Ishikawa (cell line): Measurements from ENCODE around the gene CCL18.
"Not testable (repeated sequence)": the region's sequence is repeated elsewhere in the genome, so short reads cannot be mapped to it uniquely, and the experiment has no call there.

Experiments
- CEBPB ChIP-seq: IDR thresholded peaks from 2 replicates; pipeline ENCODE4 v1.6.1; 2012
- CREB1 ChIP-seq: IDR thresholded peaks from 2 replicates; pipeline ENCODE4 v1.6.1; 2012; ENCODE audit warnings: low read depth
- EGR1 ChIP-seq: IDR thresholded peaks from 2 replicates; pipeline ENCODE4 v1.6.1; 2012
- EP300 ChIP-seq: IDR thresholded peaks from 2 replicates; pipeline ENCODE4 v1.6.1; 2012; ENCODE audit warnings: borderline replicate concordance
- FOXM1 ChIP-seq: IDR thresholded peaks from 2 replicates; pipeline ENCODE4 v1.6.1; 2012; ENCODE audit warnings: low read depth, borderline replicate concordance
- MAX ChIP-seq: IDR thresholded peaks from 2 replicates; pipeline ENCODE4 v1.6.1; 2012
- NFIC ChIP-seq: IDR thresholded peaks from 2 replicates; pipeline ENCODE4 v1.6.1; 2012
- RAD21 ChIP-seq: IDR thresholded peaks from 2 replicates; pipeline ENCODE4 v1.6.1; 2012; ENCODE audit warnings: low read depth
- TAF1 ChIP-seq: IDR thresholded peaks from 2 replicates; pipeline ENCODE4 v1.6.1; 2012; ENCODE audit warnings: low read depth, mild to moderate bottlenecking
- TCF12 ChIP-seq: IDR thresholded peaks from 2 replicates; pipeline ENCODE4 v1.6.1; 2012; ENCODE audit warnings: low read depth
- TEAD4 ChIP-seq: IDR thresholded peaks from 2 replicates; pipeline ENCODE4 v1.6.1; 2012
- USF1 ChIP-seq: IDR thresholded peaks from 2 replicates; pipeline ENCODE4 v1.6.1; 2012
- YY1 ChIP-seq: IDR thresholded peaks from 2 replicates; pipeline ENCODE4 v1.6.1; 2012; ENCODE audit warnings: low read depth
- ZBTB7A ChIP-seq: IDR thresholded peaks from 2 replicates; pipeline ENCODE4 v1.6.1; 2012; ENCODE audit warnings: low read depth
- TF ChIP-seq, protein P1 (sequence below): IDR thresholded peaks from 2 replicates; pipeline ENCODE4 v1.6.1; 2012; ENCODE audit warnings: low read depth, mild to moderate bottlenecking

CCL18 gene

DNA sequence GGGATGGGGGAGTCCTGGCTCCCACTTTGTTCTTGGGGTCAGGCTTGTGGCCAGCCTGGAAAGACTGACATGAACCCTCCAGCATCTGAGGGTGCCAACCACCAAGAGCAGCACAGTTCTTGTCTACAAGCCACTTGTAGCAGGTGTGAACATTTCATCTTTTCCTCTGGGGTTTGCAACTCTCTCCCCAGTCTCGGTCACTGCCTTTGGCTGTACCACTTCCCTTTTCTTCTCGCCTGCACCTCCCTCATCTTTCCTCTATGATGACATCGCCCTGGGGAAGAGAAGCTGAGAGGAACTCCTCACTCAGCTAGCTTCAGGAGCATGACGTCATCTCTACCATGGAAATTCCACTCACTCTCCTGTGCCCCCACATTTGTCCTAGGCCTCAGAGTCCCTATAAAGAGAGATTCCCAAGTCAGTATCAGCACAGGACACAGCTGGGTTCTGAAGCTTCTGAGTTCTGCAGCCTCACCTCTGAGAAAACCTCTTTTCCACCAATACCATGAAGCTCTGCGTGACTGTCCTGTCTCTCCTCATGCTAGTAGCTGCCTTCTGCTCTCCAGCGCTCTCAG, 39.4 kb downstream of the CCL18 start, which contains the start of gene CCL4:
Gene CCL4, plus strand, starts transcription at position 427 of the 575 bp plus-strand sequence. Its CDS starts 79 bp downstream, at position 506.
- TF ChIP-seq MAX, ZBTB7A, CEBPB: not testable (repeated sequence)

- TF ChIP-seq TCF12 (no peak), CREB1 (no peak), USF1 (no peak), CEBPB (no peak), YY1 (no peak), ZBTB7A (no peak), EGR1 (no peak), MAX (no peak), NFIC (no peak), FOXM1 (no peak)
- TF ChIP-seq, protein P1, sequence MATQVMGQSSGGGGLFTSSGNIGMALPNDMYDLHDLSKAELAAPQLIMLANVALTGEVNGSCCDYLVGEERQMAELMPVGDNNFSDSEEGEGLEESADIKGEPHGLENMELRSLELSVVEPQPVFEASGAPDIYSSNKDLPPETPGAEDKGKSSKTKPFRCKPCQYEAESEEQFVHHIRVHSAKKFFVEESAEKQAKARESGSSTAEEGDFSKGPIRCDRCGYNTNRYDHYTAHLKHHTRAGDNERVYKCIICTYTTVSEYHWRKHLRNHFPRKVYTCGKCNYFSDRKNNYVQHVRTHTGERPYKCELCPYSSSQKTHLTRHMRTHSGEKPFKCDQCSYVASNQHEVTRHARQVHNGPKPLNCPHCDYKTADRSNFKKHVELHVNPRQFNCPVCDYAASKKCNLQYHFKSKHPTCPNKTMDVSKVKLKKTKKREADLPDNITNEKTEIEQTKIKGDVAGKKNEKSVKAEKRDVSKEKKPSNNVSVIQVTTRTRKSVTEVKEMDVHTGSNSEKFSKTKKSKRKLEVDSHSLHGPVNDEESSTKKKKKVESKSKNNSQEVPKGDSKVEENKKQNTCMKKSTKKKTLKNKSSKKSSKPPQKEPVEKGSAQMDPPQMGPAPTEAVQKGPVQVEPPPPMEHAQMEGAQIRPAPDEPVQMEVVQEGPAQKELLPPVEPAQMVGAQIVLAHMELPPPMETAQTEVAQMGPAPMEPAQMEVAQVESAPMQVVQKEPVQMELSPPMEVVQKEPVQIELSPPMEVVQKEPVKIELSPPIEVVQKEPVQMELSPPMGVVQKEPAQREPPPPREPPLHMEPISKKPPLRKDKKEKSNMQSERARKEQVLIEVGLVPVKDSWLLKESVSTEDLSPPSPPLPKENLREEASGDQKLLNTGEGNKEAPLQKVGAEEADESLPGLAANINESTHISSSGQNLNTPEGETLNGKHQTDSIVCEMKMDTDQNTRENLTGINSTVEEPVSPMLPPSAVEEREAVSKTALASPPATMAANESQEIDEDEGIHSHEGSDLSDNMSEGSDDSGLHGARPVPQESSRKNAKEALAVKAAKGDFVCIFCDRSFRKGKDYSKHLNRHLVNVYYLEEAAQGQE = no peak
These were observed 40.7 kb downstream of the CCL18 start for GRCh38 chr17:36104701-36105181.

- TF ChIP-seq, protein P1 = no peak
- TF ChIP-seq NFIC (no peak), EGR1 (no peak), TEAD4 (no peak), CEBPB (no peak), EP300 (no peak), TAF1 (no peak), YY1 (no peak), RAD21 (no peak), ZBTB7A (no peak), USF1 (no peak), MAX (no peak), FOXM1 (no peak), TCF12 (no peak), CREB1 (no peak)
These were observed 41.9 kb downstream of the CCL18 start for GRCh38 chr17:36105781-36106492.

- TF ChIP-seq YY1 (no peak), TEAD4 (no peak), CREB1 (no peak), NFIC (no peak), TCF12 (no peak), USF1 (no peak)
These were observed 42.4 kb downstream of the CCL18 start for GRCh38 chr17:36106493-36106835.

DNA sequence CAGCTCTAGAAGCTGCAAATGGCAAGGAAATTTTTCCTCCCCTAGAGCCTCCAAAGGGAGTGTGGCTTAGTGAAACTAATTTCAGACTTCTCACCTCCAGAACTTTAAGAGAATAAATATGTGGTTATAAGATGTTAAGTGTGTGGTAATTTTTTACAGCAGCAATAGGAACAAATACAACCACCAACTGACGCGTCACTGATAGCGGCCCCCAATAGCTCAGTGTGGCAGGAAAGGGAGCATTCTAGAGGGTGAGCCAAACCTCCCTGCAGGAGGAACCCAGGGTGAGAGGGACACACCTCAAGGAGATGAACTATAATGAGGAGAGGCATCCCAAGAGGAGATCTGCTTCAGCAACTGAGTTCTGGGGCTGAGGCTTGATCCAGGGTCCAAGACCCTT, 43.6 kb downstream of the CCL18 start:
- TF ChIP-seq EP300 (no peak), YY1 (no peak), FOXM1 (no peak), TEAD4 (no peak), MAX (no peak), EGR1 (no peak), CEBPB (no peak), USF1 (no peak)
- TF ChIP-seq, protein P1 = no peak
